K562 (cell line): ENCODE results near the gene CCDC33. TPM values are rescaled to one million over a fixed set of nuclear protein-coding genes. Genes with fewer than 3 reads are reported as not detected.

Source experiments
- ATAC-seq: fragments of 200-7000 bp; cut with Tn5 transposase; 3 replicates; pipeline ENCODE4 v1.9.1; 2020; ENCODE audit warnings: moderate library complexity
- BruUV-seq: library from RNA; stranded (reverse); fragments of 400-500 nt; replicated peaks from 2 replicates; lab custom pipeline; 2021; lab: Mats Ljungman, UMichigan
- CTCF ChIA-PET: fragments of 300-600 bp; formaldehyde crosslinking; extraction: SDS; loops from one replicate; lab custom pipeline; 2021; ENCODE audit warnings: low intra/inter-chr PET ratio; lab: Yijun Ruan, JAX
- POLR2A ChIA-PET: fragments of 300-600, 350-650 bp; sonication (Branson Sonifier 250); formaldehyde crosslinking; extraction: SDS; loops from one replicate; lab custom pipeline; 2021; ENCODE audit warnings: antibody characterized with exemption, inconsistent platforms; lab: Yijun Ruan, JAX
- DNase-seq, 4 experiments: peaks; one replicate each; pipeline versions ENCODE4 v3.0.0 to v3.0.0-alpha.2; 2011 to 2018; ENCODE audit warnings: low spot score in 3 of 4, mixed read lengths in 3 of 4; ENCODE audit errors: extremely low read depth in 1 of 4
- FAIRE-seq: peaks from 2 replicates; lab custom pipeline; 2011; peaks lifted over from hg19 to GRCh38; lab: Jason Lieb, UNC
- H2AFZ ChIP-seq: 2 replicates; pipeline ENCODE4 v1.6.0; 2011; ENCODE audit warnings: low read depth, low read length, control low read depth, inconsistent platforms
- H3K27ac ChIP-seq: fragments of 200-600 bp; 3 replicates; pipeline ENCODE4 v1.8.0; 2011; ENCODE audit warnings: low read depth, mild to moderate bottlenecking, control low read depth, inconsistent platforms, low read length, moderate library complexity, mixed read lengths; ENCODE audit errors: extremely low read depth
- H3K27me3 ChIP-seq, 2 experiments: fragments of 300-600 bp in 1 of 2; 2 replicates in 1 of 2; 3 replicates in 1 of 2; pipeline versions ENCODE4 v1.6.0 to v1.8.0; 2011; ENCODE audit warnings: inconsistent platforms in 2 of 2, low read length in 2 of 2, mild to moderate bottlenecking in 1 of 2, mixed read lengths in 1 of 2, moderate library complexity in 1 of 2; ENCODE audit not compliant: control insufficient read depth in 2 of 2, insufficient read depth in 2 of 2
- H3K36me3 ChIP-seq: fragments of 300-600 bp; 3 replicates; pipeline ENCODE4 v1.8.0; 2011; ENCODE audit warnings: mild to moderate bottlenecking, low read length, inconsistent platforms; ENCODE audit not compliant: control insufficient read depth, insufficient read depth
- H3K4me1 ChIP-seq, 2 experiments: fragments of 200-600 bp in 1 of 2; replicated peaks in 1 of 2; 2 replicates in 1 of 2; 3 replicates in 1 of 2; pipeline versions ENCODE4 v1.5.1 to v1.8.0; 2011; ENCODE audit warnings: inconsistent platforms in 2 of 2, low read length in 2 of 2, mild to moderate bottlenecking in 1 of 2, mixed read lengths in 1 of 2, moderate library complexity in 1 of 2; ENCODE audit not compliant: control insufficient read depth in 2 of 2, insufficient read depth in 2 of 2
- H3K4me2 ChIP-seq: 2 replicates; pipeline ENCODE4 v1.6.1; 2011; ENCODE audit warnings: low read length, control low read depth, inconsistent platforms, mixed read lengths; ENCODE audit not compliant: insufficient read depth
- H3K4me3 ChIP-seq: fragments of 200-600 bp; sonication (generic), shearing (Covaris generic); 2 replicates; pipeline ENCODE4 v1.5.1; 2016; ENCODE audit warnings: control low read depth, inconsistent platforms
- H3K79me2 ChIP-seq: fragments of 200-600 bp; 3 replicates; pipeline ENCODE4 v1.8.0; 2011; ENCODE audit warnings: low read length, inconsistent platforms; ENCODE audit not compliant: control insufficient read depth, insufficient read depth
- H3K9ac ChIP-seq, 2 experiments: 2 replicates each; pipeline versions ENCODE4 v1.6.0 to v1.6.1; 2011; ENCODE audit warnings: low read depth in 2 of 2, low read length in 2 of 2, control low read depth in 1 of 2, inconsistent platforms in 1 of 2, mild to moderate bottlenecking in 1 of 2, mixed read lengths in 1 of 2; ENCODE audit not compliant: insufficient read depth in 1 of 2
- H3K9me1 ChIP-seq: one replicate; pipeline ENCODE4 v1.6.0; 2011; ENCODE audit warnings: inconsistent platforms, mild to moderate bottlenecking, low read length, moderate library complexity; ENCODE audit not compliant: control insufficient read depth, insufficient read depth
- H3K9me3 ChIP-seq: replicated peaks from 2 replicates; pipeline ENCODE4 v1.5.1; 2011; ENCODE audit warnings: low read depth, low read length, inconsistent platforms; ENCODE audit not compliant: control insufficient read depth, insufficient read depth
- H4K20me1 ChIP-seq: replicated peaks from 2 replicates; pipeline ENCODE4 v1.6.1; 2011; ENCODE audit warnings: low read length, inconsistent platforms, mixed read lengths; ENCODE audit not compliant: control insufficient read depth, insufficient read depth
- MIER1 ChIP-seq: fragments of 450-650 bp; IDR thresholded peaks from 2 replicates; pipeline ENCODE4 v1.6.1; 2016; ENCODE audit warnings: antibody characterized with exemption, mild to moderate bottlenecking, low read depth
- NBN ChIP-seq: fragments of 450-650 bp; IDR thresholded peaks from 2 replicates; pipeline ENCODE4 v1.6.1; 2016; ENCODE audit warnings: low read depth, mild to moderate bottlenecking
- SNIP1 ChIP-seq: fragments of 450-650 bp; IDR thresholded peaks from 2 replicates; pipeline ENCODE4 v1.7.1; 2017; ENCODE audit warnings: low read depth, mild to moderate bottlenecking
- ZNF184 ChIP-seq: sonication (generic); formaldehyde crosslinking; IDR thresholded peaks from 2 replicates; pipeline ENCODE4 v1.5.0; 2020; ENCODE audit warnings: missing genetic modification reagents
- ZNF3 ChIP-seq: fragments of 250-450 bp; sonication (Bioruptor Pico); IDR thresholded peaks from 2 replicates; pipeline ENCODE4 v1.5.0; 2021; ENCODE audit warnings: mild to moderate bottlenecking, moderate library complexity
- ZNF431 ChIP-seq: sonication (generic); formaldehyde crosslinking; IDR thresholded peaks from 2 replicates; pipeline ENCODE4 v1.8.0; 2022; ENCODE audit warnings: mild to moderate bottlenecking, missing genetic modification reagents
- ZNF695 ChIP-seq: fragments of 450-650 bp; formaldehyde crosslinking; IDR thresholded peaks from 2 replicates; pipeline ENCODE4 v1.4.0; 2020; ENCODE audit warnings: mild to moderate bottlenecking, moderate library complexity
- ZNF766 ChIP-seq: fragments of 200-800 bp; sonication (Bioruptor generic); conservative IDR thresholded peaks from 2 replicates; pipeline ENCODE4 v1.6.1; 2016; ENCODE audit warnings: missing genetic modification characterization, missing compliant biosample characterization
- WGBS: fragments of 100-300 bp; shearing (Covaris generic); methylation state at CpG from one replicate; pipeline ENCODE4 v1.1.6; 2016; ENCODE audit warnings: low coverage, mixed read lengths; ENCODE audit not compliant: insufficient coverage; ENCODE audit errors: missing lambda C conversion rate; 5-methylcytosine and 5-hydroxymethylcytosine counted together
- in situ Hi-C: fragments of 300-500 bp; cut with MboI; formaldehyde crosslinking; loops from 4 replicates; pipeline ENCODE4 v1.15.0; 2018; ENCODE audit warnings: inconsistent platforms, mixed read lengths
- intact Hi-C: fragments of 100-400 bp; cut with micrococcal nuclease; formaldehyde crosslinking; loops from 2 replicates; pipeline ENCODE4 v1.14.2; 2022
- polyA plus RNA-seq, 8 experiments: library from polyadenylated mRNA; depleted of rRNA in 4 of 8; stranded (reverse) in 5 of 8; unstranded in 3 of 8; fragments of >200 nt; fragmentation: Nextera tagmentation in 2 of 8; fragmentation: Illumina TruSeq in 1 of 8; extraction: Ambion mirVana in 2 of 8; extraction: Trizol in 1 of 8; gene quantifications; 2 replicates each; pipeline versions ENCODE4 v1.2.1 to v1.2.3, GENCODE V29; 2011 to 2014; ENCODE audit warnings: inconsistent platforms in 1 of 8, missing spikeins in 1 of 8
- total RNA-seq, 7 experiments: library from RNA; depleted of rRNA in 6 of 7; stranded (reverse); fragments of >200 nt in 6 of 7; fragmentation: Illumina TruSeq in 2 of 7; extraction: Trizol in 2 of 7; gene quantifications; 2 replicates each; pipeline versions ENCODE4 v1.2.1 to v1.2.3, GENCODE V29; 2011 to 2021; ENCODE audit warnings: low replicate concordance in 1 of 7
- TF ChIP-seq, protein P1 (sequence below): fragments of 450-650 bp; formaldehyde crosslinking; conservative IDR thresholded peaks from 2 replicates; pipeline ENCODE4 v1.4.0; 2022; ENCODE audit warnings: mild to moderate bottlenecking, missing genetic modification characterization
- TF ChIP-seq, protein P2 (sequence below): fragments of 250-450 bp; sonication (Bioruptor Pico); IDR thresholded peaks from 2 replicates; pipeline ENCODE4 v1.8.0; 2022; ENCODE audit warnings: moderate library complexity, mild to moderate bottlenecking, inconsistent platforms
- TF ChIP-seq, protein P3 (sequence below): fragments of 250-450 bp; sonication (Bioruptor Pico); IDR thresholded peaks from 2 replicates; pipeline ENCODE4 v1.6.1; 2021; ENCODE audit warnings: mild to moderate bottlenecking

The CCDC33 gene
- total and polyA plus RNA-seq, 9 of the 15 experiments (the other 6 are each of a cell fraction or from before 2014, with no cell fraction given), result 0.08 to 1.1 (median 0.15) TPM; not detected in 4

- no TSS peak for BruUV-seq
- no peaks in the 10 kb centered on the region for H3K36me3 ChIP-seq
- H2AFZ ChIP-seq, result no peak overlapping the region
- WGBS, result 0% methylated on average over 4 of the region's 4 CpGs
- no peak for ATAC-seq
- H4K20me1 ChIP-seq, result 0 out of 2 replicates have a peak, but pooled peaks cover 9% of the 10 kb centered on the region
- H3K4me1 ChIP-seq, result no peaks in the 10 kb centered on the region
- H3K9me3 ChIP-seq, result no peaks in the 10 kb centered on the region
- no peak overlapping the region for H3K4me3 ChIP-seq
- ChIA-PET POLR2A (no interaction called here), CTCF (no interaction called here)
- H3K27ac ChIP-seq, result no peak overlapping the region
- no peak for DNase-seq
- H3K27me3 ChIP-seq, result peaks cover 0 to 64% of the 10 kb centered on the region in 2 experiments; a peak in 2 of 5 replicates
- no peaks in the 10 kb centered on the region for H3K9me1 ChIP-seq
- TF ChIP-seq, protein P1, sequence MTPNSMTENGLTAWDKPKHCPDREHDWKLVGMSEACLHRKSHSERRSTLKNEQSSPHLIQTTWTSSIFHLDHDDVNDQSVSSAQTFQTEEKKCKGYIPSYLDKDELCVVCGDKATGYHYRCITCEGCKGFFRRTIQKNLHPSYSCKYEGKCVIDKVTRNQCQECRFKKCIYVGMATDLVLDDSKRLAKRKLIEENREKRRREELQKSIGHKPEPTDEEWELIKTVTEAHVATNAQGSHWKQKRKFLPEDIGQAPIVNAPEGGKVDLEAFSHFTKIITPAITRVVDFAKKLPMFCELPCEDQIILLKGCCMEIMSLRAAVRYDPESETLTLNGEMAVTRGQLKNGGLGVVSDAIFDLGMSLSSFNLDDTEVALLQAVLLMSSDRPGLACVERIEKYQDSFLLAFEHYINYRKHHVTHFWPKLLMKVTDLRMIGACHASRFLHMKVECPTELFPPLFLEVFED (CRISPR knock-in tag), result no peak
- TF ChIP-seq, protein P2, sequence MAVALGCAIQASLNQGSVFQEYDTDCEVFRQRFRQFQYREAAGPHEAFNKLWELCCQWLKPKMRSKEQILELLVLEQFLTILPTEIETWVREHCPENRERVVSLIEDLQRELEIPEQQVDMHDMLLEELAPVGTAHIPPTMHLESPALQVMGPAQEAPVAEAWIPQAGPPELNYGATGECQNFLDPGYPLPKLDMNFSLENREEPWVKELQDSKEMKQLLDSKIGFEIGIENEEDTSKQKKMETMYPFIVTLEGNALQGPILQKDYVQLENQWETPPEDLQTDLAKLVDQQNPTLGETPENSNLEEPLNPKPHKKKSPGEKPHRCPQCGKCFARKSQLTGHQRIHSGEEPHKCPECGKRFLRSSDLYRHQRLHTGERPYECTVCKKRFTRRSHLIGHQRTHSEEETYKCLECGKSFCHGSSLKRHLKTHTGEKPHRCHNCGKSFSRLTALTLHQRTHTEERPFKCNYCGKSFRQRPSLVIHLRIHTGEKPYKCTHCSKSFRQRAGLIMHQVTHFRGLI (CRISPR knock-in tag), result no peak
- TF ChIP-seq NBN (no peak), ZNF431 (CRISPR knock-in tag) (no peak), MIER1 (no peak), SNIP1 (no peak), ZNF184 (CRISPR knock-in tag) (no peak), ZNF695 (CRISPR knock-in tag) (no peak), ZNF3 (CRISPR knock-in tag) (no peak), ZNF766 (CRISPR knock-in tag) (no peak)
- TF ChIP-seq, protein P3, sequence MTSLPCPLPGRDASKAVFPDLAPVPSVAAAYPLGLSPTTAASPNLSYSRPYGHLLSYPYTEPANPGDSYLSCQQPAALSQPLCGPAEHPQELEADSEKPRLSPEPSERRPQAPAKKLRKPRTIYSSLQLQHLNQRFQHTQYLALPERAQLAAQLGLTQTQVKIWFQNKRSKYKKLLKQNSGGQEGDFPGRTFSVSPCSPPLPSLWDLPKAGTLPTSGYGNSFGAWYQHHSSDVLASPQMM (CRISPR knock-in tag), result no peak
- no peak for FAIRE-seq
- H3K4me2 ChIP-seq, result no peak overlapping the region
- in situ Hi-C loops (no loop called here), intact Hi-C loops (no loop called here)
- no peak overlapping the region for H3K9ac ChIP-seq
- no peaks in the 10 kb centered on the region for H3K79me2 ChIP-seq
These were observed 42.8 kb upstream of the CCDC33 start for GRCh38 chr15:74193299-74193718.
